Measurements from ENCODE around the gene GRAP2. TPM values are rescaled to one million over a fixed set of nuclear protein-coding genes. Genes with fewer than 3 reads are reported as not detected.
"Not testable (repeated sequence)": the region's sequence is repeated elsewhere in the genome, so short reads cannot be mapped to it uniquely, and the experiment has no call there.

Gene GRAP2
- total RNA-seq, 1 donor from 2014 or later: 9.8 TPM

GRCh38 chr22:39992894-39993293, 92.0 kb downstream of the GRAP2 start:
- DNase-seq (ENCODE audit: low spot score): not testable (repeated sequence)

- DNase-seq (ENCODE audit: low spot score): no peak
Measured at GRCh38 chr22:39994041-39994565, 93.2 kb downstream of the GRAP2 start.

GRCh38 chr22:39994566-39995392, 93.9 kb downstream of the GRAP2 start, which contains the start of gene FAM83F:
TSS of gene FAM83F (plus strand) at chr22:39994954. CDS start at chr22:39995043, 89 bp downstream.
- no peak for DNase-seq (ENCODE audit: low spot score)

GRCh38 chr22:39995393-39996252, 94.7 kb downstream of the GRAP2 start:
- no peak for DNase-seq (ENCODE audit: low spot score)

GRCh38 chr22:39996732-39997131, 95.8 kb downstream of the GRAP2 start:
- no peak for DNase-seq (ENCODE audit: low spot score)

- no peak for DNase-seq (ENCODE audit: low spot score)
Measured at GRCh38 chr22:39997421-39997820, 96.5 kb downstream of the GRAP2 start.

GRCh38 chr22:39997939-39998726, 97.2 kb downstream of the GRAP2 start:
- peak; percentile 71 for DNase-seq (ENCODE audit: low spot score)

GRCh38 chr22:39999144-39999757, 98.4 kb downstream of the GRAP2 start:
- DNase-seq (ENCODE audit: low spot score): no peak

GRCh38 chr22:40000171-40000570, 99.3 kb downstream of the GRAP2 start:
- no peak for DNase-seq (ENCODE audit: low spot score)

- no peak for DNase-seq (ENCODE audit: low spot score)
Measured at GRCh38 chr22:40001106-40001505, 100.2 kb downstream of the GRAP2 start.

- DNase-seq (ENCODE audit: low spot score): no peak
Measured at GRCh38 chr22:40001800-40002577, 101.1 kb downstream of the GRAP2 start.

- no peak for DNase-seq (ENCODE audit: low spot score)
Measured at GRCh38 chr22:40002935-40003715, 102.2 kb downstream of the GRAP2 start.

GRCh38 chr22:40004836-40005235, 104.0 kb downstream of the GRAP2 start:
- no peak for DNase-seq (ENCODE audit: low spot score)

- no peak for DNase-seq (ENCODE audit: low spot score)
Measured at GRCh38 chr22:40006641-40007040, 105.8 kb downstream of the GRAP2 start.

- no peak for DNase-seq (ENCODE audit: low spot score)
Measured at GRCh38 chr22:40007853-40008710, 107.2 kb downstream of the GRAP2 start.

GRCh38 chr22:40008726-40009291, 107.9 kb downstream of the GRAP2 start:
- no peak for DNase-seq (ENCODE audit: low spot score)

GRCh38 chr22:40009292-40009774, 108.4 kb downstream of the GRAP2 start:
- DNase-seq (ENCODE audit: low spot score): no peak
